HG02884 (cell line): ENCODE data around the gene CELA3B.
"Not testable (repeated sequence)": the region's sequence is repeated elsewhere in the genome, so short reads cannot be mapped to it uniquely, and the experiment has no call there.

Experiments
- ATAC-seq: cut with Tn5 transposase; IDR thresholded peaks from one replicate; pipeline ENCODE4 v1.9.1; 2021; ENCODE audit warnings: mild to moderate bottlenecking, moderate library complexity; ENCODE audit not compliant: unreplicated experiment

CELA3B gene

DNA sequence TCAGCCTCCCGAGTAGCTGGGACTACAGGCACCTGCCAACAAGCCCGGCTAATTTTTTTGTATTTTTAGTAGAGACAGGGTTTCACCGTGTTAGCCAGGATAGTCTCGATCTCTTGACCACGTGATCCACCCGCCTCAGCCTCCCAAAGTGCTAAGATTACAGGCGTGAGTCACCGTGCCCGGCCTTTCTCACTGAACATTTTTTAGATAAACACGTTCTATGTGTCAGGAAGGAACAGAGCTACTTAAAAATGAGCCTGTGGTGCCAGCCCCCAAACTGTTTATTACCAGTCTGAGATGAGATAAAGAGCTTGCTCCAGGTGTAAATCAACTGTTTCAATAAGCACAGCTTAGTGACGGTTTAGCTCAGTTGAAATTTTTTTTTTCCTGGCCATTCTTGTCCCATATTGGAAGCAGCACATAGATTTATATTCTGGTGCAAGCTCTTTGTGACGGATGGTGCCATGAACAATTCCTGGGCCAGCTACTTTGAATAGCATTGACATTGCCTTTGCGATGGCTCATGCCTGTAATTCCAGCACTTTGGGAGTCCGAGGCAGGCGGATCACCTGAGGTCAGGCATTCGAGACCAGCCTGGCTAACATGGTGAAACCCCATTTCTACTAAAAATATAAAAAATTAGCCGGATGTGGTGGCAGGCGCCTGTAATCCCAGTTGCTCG is 33.7 kb upstream of the CELA3B start:
- ATAC-seq = not testable (repeated sequence)

GRCh38 chr1:21944733-21945073 is 32.1 kb upstream of the CELA3B start:
- ATAC-seq = no peak

- no peak for ATAC-seq
Measured at GRCh38 chr1:21946836-21947587, 29.8 kb upstream of the CELA3B start.

- ATAC-seq = no peak
Measured at GRCh38 chr1:21950734-21951133, 26.1 kb upstream of the CELA3B start.

DNA sequence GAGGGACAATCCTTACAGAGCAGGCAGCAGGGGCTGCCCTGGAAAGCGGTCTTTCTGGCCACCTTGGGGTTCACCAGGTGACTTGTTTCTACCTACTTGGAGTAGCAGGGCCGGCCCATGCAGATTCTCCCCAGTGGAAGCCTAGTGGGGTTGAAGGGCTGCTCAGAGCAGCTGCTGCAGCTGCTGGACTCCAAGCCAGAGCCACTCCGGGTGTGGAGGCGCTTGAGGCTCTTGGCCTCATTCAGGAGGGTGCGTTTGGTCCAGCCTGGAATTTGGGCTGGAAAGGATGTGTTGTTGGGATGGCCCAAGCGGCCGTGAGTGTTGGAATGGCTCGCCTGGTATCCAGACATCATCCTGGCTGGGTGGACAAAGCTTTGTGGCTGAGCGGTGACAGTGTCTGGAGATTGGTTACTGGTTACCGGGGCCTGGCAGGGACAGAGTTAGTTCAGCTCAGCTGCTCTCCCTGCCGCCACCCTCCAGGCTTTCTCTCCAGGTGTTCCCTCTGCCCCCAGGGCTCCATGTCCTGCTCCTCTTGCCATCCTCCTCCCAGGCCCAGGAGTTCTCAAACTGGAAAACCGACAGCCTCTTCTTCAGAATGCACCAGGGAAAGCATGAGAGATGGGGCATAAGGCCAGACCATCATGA is 25.5 kb upstream of the CELA3B start:
- ATAC-seq = no peak

DNA sequence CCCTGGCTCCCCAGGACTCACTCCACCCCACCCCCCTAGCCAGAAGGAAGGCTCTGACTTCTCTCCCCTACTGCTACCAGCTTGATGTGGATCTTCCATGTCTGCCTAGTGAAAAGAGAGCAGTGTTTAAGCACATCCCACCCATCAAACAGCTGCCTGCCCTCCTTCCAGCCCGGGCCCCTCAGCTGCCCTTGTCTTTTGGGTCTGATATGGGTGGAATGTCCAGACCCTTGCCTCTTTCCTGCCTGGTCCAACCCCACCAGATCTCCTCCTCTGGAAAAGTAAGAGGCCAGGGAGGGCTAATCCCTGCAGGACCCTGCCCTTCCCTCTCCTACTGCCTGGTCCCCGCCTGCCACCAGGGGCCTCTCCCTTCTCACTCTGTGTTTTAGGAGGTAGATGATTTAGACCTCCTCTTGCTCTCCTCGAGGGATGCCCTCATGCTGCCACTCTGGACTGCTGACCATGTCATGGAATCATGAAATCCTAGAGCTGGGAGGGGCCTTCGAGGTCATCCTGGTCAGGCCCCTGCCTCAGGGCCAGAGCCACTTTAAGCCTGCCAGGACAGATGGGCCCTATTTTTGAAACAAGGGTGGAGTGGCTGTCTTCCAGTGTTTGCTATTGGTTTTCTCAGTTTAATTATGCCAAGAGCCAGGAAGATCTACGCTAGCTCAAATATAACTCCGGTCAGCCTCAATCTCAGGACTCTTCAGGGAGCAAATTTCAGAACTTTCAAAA is 23.9 kb upstream of the CELA3B start:
- no peak for ATAC-seq

- ATAC-seq = no peak
Measured at GRCh38 chr1:21955058-21955457, 21.8 kb upstream of the CELA3B start.

DNA sequence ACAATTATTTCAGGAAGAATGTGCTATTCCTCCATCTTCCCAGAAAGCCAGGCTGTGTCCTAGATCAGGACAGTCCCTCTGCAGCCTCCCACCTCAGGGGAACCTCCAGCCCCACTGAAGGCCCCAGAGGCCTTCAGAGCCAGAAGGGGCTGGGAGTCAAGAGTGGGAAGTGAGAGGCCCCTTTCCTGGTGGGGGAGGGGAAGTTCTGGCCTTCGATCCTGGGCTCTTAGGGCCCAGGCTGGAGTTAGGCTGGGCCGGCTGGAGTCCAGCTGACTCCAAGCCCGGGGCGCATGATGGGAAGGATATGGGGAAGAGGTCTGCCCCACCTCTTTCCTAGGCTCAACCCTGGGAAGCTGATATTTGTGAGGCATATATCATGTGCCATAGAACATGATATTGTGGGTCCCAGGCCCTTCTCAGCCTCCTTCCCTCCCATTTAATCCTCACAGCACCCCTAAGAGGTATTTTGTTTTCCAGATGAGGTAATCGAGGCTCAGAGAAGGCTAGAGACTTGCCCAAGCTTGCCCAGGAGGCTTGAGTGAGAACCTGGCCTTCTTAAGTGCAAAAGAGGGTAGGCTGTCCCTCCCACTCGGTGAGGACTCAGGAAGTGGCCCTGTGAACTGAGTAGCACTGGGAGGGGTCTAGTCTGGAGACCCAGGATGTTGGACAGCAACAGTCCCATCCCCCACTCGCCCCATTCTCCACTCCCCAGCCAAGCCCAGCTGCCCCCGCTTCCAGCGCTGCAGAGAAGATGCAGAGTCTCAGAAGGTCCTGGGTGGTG is 21.1 kb upstream of the CELA3B start:
- no peak for ATAC-seq

- ATAC-seq = no peak
Measured at GRCh38 chr1:21956720-21957552, 19.9 kb upstream of the CELA3B start.

- no peak for ATAC-seq
Measured at GRCh38 chr1:21961337-21961736, 15.5 kb upstream of the CELA3B start.

- ATAC-seq = no peak
Measured at GRCh38 chr1:21961799-21962198, 15.0 kb upstream of the CELA3B start.

DNA sequence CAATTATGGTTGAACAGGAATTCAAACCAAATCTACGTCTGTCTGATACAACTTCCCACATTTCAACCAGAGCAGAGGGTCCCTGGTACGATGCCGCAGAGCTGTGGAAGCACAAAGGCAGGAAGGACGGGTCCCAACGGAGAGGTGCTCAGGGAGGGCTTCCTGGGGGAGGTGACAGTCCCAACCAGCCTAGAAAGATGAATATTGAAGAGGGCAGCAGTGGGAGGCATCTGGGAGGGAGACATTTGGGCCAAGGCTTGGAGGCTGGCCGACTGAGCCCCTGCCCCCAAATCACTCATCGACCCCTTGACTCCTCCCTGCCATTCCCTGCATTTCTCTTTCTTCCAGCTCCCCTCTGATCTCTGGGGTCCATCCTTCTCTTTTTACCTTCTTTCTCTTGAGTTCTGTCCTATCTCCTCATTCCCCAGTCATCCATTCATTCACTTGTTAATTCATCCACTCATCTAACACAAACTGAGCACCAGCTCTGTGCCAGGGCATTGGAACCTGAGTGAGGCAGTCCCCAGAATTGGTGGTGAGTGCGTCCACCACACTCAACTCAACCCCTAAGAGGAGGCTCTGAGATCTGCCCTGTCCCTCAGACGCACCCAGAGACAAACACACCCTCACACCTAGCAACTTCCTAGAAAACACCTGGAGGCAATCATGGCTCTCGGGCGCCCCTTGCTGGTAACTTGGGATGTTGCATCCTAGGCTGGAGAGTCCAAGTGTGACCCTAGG is 13.2 kb upstream of the CELA3B start:
- ATAC-seq = no peak

GRCh38 chr1:21966247-21967000 is 10.4 kb upstream of the CELA3B start:
- no peak for ATAC-seq

- ATAC-seq = not testable (repeated sequence)
Measured at GRCh38 chr1:21967216-21967615, 9.6 kb upstream of the CELA3B start.

DNA sequence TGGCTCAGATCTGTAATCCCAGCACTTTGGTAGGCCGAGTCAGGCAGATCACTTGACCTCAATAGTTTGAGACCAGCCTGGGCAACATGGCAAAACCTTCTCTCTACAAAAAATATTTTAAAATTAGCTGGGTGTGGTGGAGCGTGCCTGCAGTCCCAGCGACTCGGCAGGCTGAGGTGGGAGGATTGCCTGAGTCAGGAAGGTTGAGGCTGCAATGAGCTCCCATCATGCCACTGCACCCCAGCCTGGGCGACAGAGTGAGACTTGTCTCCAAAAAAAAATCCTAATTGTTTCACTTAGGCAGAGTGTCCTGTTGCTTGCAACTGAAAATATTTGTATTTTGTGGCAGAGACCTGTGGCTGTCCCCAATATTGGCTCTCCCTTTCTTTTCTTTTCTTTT is 7.8 kb upstream of the CELA3B start:
- ATAC-seq = not testable (repeated sequence)

- ATAC-seq = not testable (repeated sequence)
Measured at GRCh38 chr1:21970523-21970922, 6.3 kb upstream of the CELA3B start.

GRCh38 chr1:21972973-21973441 is 3.8 kb upstream of the CELA3B start:
- not testable (repeated sequence) for ATAC-seq

GRCh38 chr1:21973948-21974347 is 2.9 kb upstream of the CELA3B start:
- ATAC-seq = not testable (repeated sequence)
